CD4-positive, alpha-beta memory T cell (primary cell): ENCODE data around the gene CORO2B. TPM values are rescaled to one million over a fixed set of nuclear protein-coding genes. Genes with fewer than 3 reads are reported as not detected.

Source experiments
- CTCF ChIA-PET: fragments of 350-600 bp; sonication (Branson Sonifier 250); formaldehyde crosslinking; loops from one replicate; lab custom pipeline; 2021; ENCODE audit warnings: inconsistent platforms; ENCODE audit not compliant: partially characterized antibody; lab: Charles Lee
- POLR2A ChIA-PET: fragments of 350-600 bp; sonication (Branson Sonifier 250); formaldehyde crosslinking; loops from one replicate; lab custom pipeline; 2021; ENCODE audit not compliant: partially characterized antibody; lab: Charles Lee
- DNase-seq, 5 donors: peaks; one replicate each; pipeline versions ENCODE4 v3.0.0 to v3.0.0-alpha.2; 2020 to 2022; ENCODE audit warnings: mixed read lengths in 1 of 5
- H3K27ac ChIP-seq: one replicate; pipeline ENCODE4 v1.7.0; 2013; ENCODE audit warnings: low read depth, low read length
- H3K27me3 ChIP-seq: 2 replicates; pipeline ENCODE4 v1.7.0; 2013; ENCODE audit warnings: mild to moderate bottlenecking, low read length, moderate library complexity; ENCODE audit not compliant: insufficient read depth
- H3K36me3 ChIP-seq: 2 replicates; pipeline ENCODE4 v1.7.0; 2013; ENCODE audit warnings: mild to moderate bottlenecking, low read length, moderate library complexity; ENCODE audit not compliant: insufficient read depth
- H3K4me1 ChIP-seq: 2 replicates; pipeline ENCODE4 v1.7.0; 2013; ENCODE audit warnings: mild to moderate bottlenecking, low read length, moderate library complexity; ENCODE audit not compliant: insufficient read depth
- H3K4me3 ChIP-seq, 2 donors: one replicate each; pipeline ENCODE4 v1.7.0; 2013; ENCODE audit warnings: low read length in 2 of 2, mild to moderate bottlenecking in 1 of 2
- H3K9me3 ChIP-seq, 2 donors: one replicate each; pipeline ENCODE4 v1.7.0; 2013; ENCODE audit warnings: low read length in 2 of 2, control low read depth in 1 of 2; ENCODE audit not compliant: control insufficient read depth in 1 of 2
- H3K27ac Mint-ChIP-seq, 7 donors: one replicate each; pipeline ENCODE4 v1.8.0; 2020 to 2021; ENCODE audit warnings: mixed read lengths in 7 of 7, mild to moderate bottlenecking in 6 of 7, inconsistent platforms in 3 of 7, moderate library complexity in 3 of 7
- H3K27me3 Mint-ChIP-seq, 2 donors: one replicate each; pipeline ENCODE4 v1.8.0; 2020 to 2021; ENCODE audit warnings: mixed read lengths in 2 of 2
- H3K36me3 Mint-ChIP-seq, 2 donors: one replicate each; pipeline ENCODE4 v1.8.0; 2020 to 2021; ENCODE audit warnings: mixed read lengths in 2 of 2, inconsistent platforms in 1 of 2, mild to moderate bottlenecking in 1 of 2
- H3K4me1 Mint-ChIP-seq, 4 donors: one replicate each; pipeline ENCODE4 v1.8.0; 2020 to 2021; ENCODE audit warnings: mixed read lengths in 4 of 4, mild to moderate bottlenecking in 1 of 4
- H3K4me3 Mint-ChIP-seq, 8 donors: one replicate each; pipeline ENCODE4 v1.8.0; 2020 to 2021; ENCODE audit warnings: mixed read lengths in 8 of 8, mild to moderate bottlenecking in 7 of 8, moderate library complexity in 6 of 8, inconsistent platforms in 3 of 8
- H3K9me3 Mint-ChIP-seq, 8 donors: one replicate each; pipeline ENCODE4 v1.8.0; 2020 to 2021; ENCODE audit warnings: mixed read lengths in 8 of 8, mild to moderate bottlenecking in 5 of 8, inconsistent platforms in 3 of 8, moderate library complexity in 1 of 8
- intact Hi-C: fragments of 100-400 bp; cut with micrococcal nuclease; formaldehyde crosslinking; loops from one replicate; pipeline ENCODE4 v1.15.1; 2023
- polyA plus RNA-seq, 2 donors: library from polyadenylated mRNA; unstranded; fragments of 300-500 nt; fragmentation: Illumina TruSeq; gene quantifications; one replicate each; pipeline ENCODE4 v1.2.3, GENCODE V29; 2021
- total RNA-seq, 2 experiments: library from RNA; stranded (reverse); gene quantifications; one replicate each; pipeline ENCODE4 v1.2.3, GENCODE V29; 2021

CORO2B gene
- total RNA-seq: not detected
- polyA plus RNA-seq: not detected

- intact Hi-C loops: no loop called here
- CTCF ChIA-PET: no interaction called here
- H3K27me3 Mint-ChIP-seq: peaks cover 29 to 39% of the 10 kb centered on the region in 2 donors
Measured at GRCh38 chr15:68578980-68579935, at the start of gene CORO2B. CORO2B (plus strand) TSS chr15:68578993; CDS start chr15:68579263, 270 bp downstream.

GRCh38 chr15:68531387-68532179 lies 47.2 kb upstream of the CORO2B start:
- intact Hi-C loops: no loop called here
- POLR2A ChIA-PET: interaction anchor here (0.6 kb wide), 1 partner anchor 15 kb away, joined by 4 read pairs; no protein-coding TSS in a partner anchor
- H3K4me3 Mint-ChIP-seq: no peak overlapping the region
- peaks cover 18 to 24% of the 10 kb centered on the region in 2 donors for H3K27me3 Mint-ChIP-seq
- H3K4me1 Mint-ChIP-seq: peaks cover 5 to 16% (median 10%) of the 10 kb centered on the region in 4 donors
- no peaks in the 10 kb centered on the region for H3K36me3 ChIP-seq
- DNase-seq: no peak
- peaks cover 10% of the 10 kb centered on the region for H3K4me1 ChIP-seq
- H3K9me3 ChIP-seq: peaks cover 0 to 5% of the 10 kb centered on the region in 2 donors
- H3K27ac ChIP-seq: no peak overlapping the region
- no peak overlapping the region for H3K4me3 ChIP-seq
- H3K27ac Mint-ChIP-seq: no peak overlapping the region
- CTCF ChIA-PET: no interaction called here
- H3K36me3 Mint-ChIP-seq: peaks cover 0 to 6% of the 10 kb centered on the region in 2 donors
- H3K9me3 Mint-ChIP-seq: peaks cover 4 to 41% (median 32%) of the 10 kb centered on the region in 8 donors
- no peaks in the 10 kb centered on the region for H3K27me3 ChIP-seq

More at GRCh38 chr15:68578980-68579935, at the start of gene CORO2B:
- Mint-ChIP-seq H3K27ac (peak within 1 kb of the TSS in 1 of 7 donors; percentile 2), H3K9me3 (no peaks in the 10 kb centered on the region), H3K4me3 (peak within 1 kb of the TSS; percentile 74 to 89 (median 82)), H3K36me3 (peaks cover 0 to 5% of the 10 kb centered on the region in 2 donors), H3K4me1 (peaks cover 6 to 18% (median 13%) of the 10 kb centered on the region in 4 donors)
- DNase-seq: no peak
- Histone ChIP-seq H3K36me3 (no peaks in the 10 kb centered on the region), H3K4me1 (peaks cover 11% of the 10 kb centered on the region), H3K27me3 (peaks cover 23% of the 10 kb centered on the region), H3K4me3 (peak within 1 kb of the TSS in 1 of 2 donors; percentile 48), H3K27ac (no peak within 1 kb of the TSS), H3K9me3 (no peaks in the 10 kb centered on the region)
- POLR2A ChIA-PET: no interaction called here

- ChIA-PET POLR2A (no interaction called here), CTCF (interaction anchor here (5.8 kb wide), 1 partner anchor 13 kb away, joined by 46 read pairs; no protein-coding TSS in a partner anchor)
- intact Hi-C loops: no loop called here
- Histone ChIP-seq H3K36me3 (no peaks in the 10 kb centered on the region), H3K27ac (no peak overlapping the region), H3K27me3 (no peaks in the 10 kb centered on the region), H3K4me3 (no peak overlapping the region), H3K9me3 (peaks cover 0 to 5% of the 10 kb centered on the region in 2 donors), H3K4me1 (no peaks in the 10 kb centered on the region)
- Mint-ChIP-seq H3K27ac (no peak overlapping the region), H3K4me1 (no peaks in the 10 kb centered on the region), H3K36me3 (peaks cover 0 to 6% of the 10 kb centered on the region in 2 donors), H3K9me3 (peaks cover 4 to 37% (median 27%) of the 10 kb centered on the region in 8 donors), H3K27me3 (peaks cover 21 to 23% of the 10 kb centered on the region in 2 donors), H3K4me3 (no peak overlapping the region)
- DNase-seq: no peak
Measured at GRCh38 chr15:68536331-68537095, 42.3 kb upstream of the CORO2B start.

DNA sequence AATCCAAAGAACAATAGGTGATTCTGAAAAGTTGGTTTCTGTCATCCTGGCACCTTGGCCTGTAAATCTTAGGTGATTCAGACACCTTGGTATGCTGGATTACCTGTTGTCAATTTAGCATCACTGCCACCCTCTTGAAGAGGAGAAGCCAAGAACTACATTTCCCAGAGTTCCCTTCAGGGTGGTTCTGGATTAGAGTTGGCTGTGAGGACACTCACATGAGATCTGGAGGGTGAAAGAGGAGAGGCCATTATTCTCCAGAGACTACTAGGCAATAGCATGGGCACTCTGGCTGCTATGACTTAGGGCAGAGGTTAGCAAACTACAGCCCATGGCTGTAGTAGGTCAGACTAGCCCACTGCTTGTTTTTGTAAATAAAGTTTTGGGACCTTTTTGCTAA lies 41.7 kb upstream of the CORO2B start:
- no peak overlapping the region for H3K27ac Mint-ChIP-seq
- intact Hi-C loops: no loop called here
- peaks cover 4 to 32% (median 24%) of the 10 kb centered on the region in 8 donors for H3K9me3 Mint-ChIP-seq
- no peaks in the 10 kb centered on the region for H3K36me3 ChIP-seq
- ChIA-PET POLR2A (no interaction called here), CTCF (interaction anchor here (5.8 kb wide), 1 partner anchor 13 kb away, joined by 46 read pairs; no protein-coding TSS in a partner anchor)
- H3K4me3 ChIP-seq: no peak overlapping the region
- H3K4me1 Mint-ChIP-seq: no peaks in the 10 kb centered on the region
- H3K9me3 ChIP-seq: peaks cover 0 to 5% of the 10 kb centered on the region in 2 donors
- DNase-seq: no peak
- H3K4me3 Mint-ChIP-seq: no peak overlapping the region
- no peaks in the 10 kb centered on the region for H3K4me1 ChIP-seq
- no peak overlapping the region for H3K27ac ChIP-seq
- H3K27me3 Mint-ChIP-seq: peaks cover 25 to 27% of the 10 kb centered on the region in 2 donors
- no peaks in the 10 kb centered on the region for H3K27me3 ChIP-seq
- H3K36me3 Mint-ChIP-seq: peaks cover 0 to 6% of the 10 kb centered on the region in 2 donors

DNA sequence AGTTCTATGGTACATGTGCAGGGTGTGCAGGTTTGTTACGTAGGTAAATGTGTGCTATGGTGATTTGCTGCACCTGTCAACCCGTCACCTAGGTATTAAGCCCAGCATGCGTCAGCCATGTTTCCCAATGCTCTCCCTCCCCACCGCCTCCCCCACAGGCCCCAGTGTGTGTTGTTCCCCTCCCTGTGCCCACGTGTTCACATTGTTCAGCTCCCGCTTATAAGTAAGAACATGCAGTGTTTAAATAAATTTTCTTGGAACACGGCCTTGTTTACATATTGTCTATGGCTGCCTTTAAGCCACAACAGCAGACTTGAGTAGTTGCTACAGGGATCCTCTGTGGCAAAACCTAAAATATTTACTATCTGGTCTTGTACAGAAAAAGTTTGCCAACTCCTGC lies 41.3 kb upstream of the CORO2B start:
- Mint-ChIP-seq H3K36me3 (peaks cover 0 to 6% of the 10 kb centered on the region in 2 donors), H3K9me3 (peaks cover 4 to 28% (median 19%) of the 10 kb centered on the region in 8 donors), H3K27ac (no peak overlapping the region), H3K4me3 (no peak overlapping the region), H3K4me1 (no peaks in the 10 kb centered on the region), H3K27me3 (peaks cover 25 to 27% of the 10 kb centered on the region in 2 donors)
- Histone ChIP-seq H3K27ac (no peak overlapping the region), H3K4me1 (no peaks in the 10 kb centered on the region), H3K36me3 (no peaks in the 10 kb centered on the region), H3K27me3 (no peaks in the 10 kb centered on the region), H3K4me3 (no peak overlapping the region), H3K9me3 (peaks cover 0 to 2% of the 10 kb centered on the region in 2 donors)
- DNase-seq: no peak
- ChIA-PET CTCF (interaction anchor here (5.8 kb wide), 1 partner anchor 12 kb away, joined by 46 read pairs; no protein-coding TSS in a partner anchor), POLR2A (no interaction called here)
- intact Hi-C loops: no loop called here

GRCh38 chr15:68538311-68538710 lies 40.5 kb upstream of the CORO2B start:
- H3K4me1 Mint-ChIP-seq: no peaks in the 10 kb centered on the region
- intact Hi-C loops: no loop called here
- ChIA-PET POLR2A (no interaction called here), CTCF (interaction anchor here (0.9 to 5.8 kb wide), 2 partner anchors 12 to 21 kb away, joined by 3 to 46 read pairs; no protein-coding TSS in a partner anchor)
- H3K27me3 ChIP-seq: no peaks in the 10 kb centered on the region
- no peak for DNase-seq
- H3K27ac Mint-ChIP-seq: no peak overlapping the region
- no peaks in the 10 kb centered on the region for H3K9me3 ChIP-seq
- peaks cover 4 to 21% (median 12%) of the 10 kb centered on the region in 8 donors for H3K9me3 Mint-ChIP-seq
- H3K4me1 ChIP-seq: no peaks in the 10 kb centered on the region
- peak overlapping the region in 1 of 8 donors; percentile 52 for H3K4me3 Mint-ChIP-seq
- no peak overlapping the region for H3K4me3 ChIP-seq
- peaks cover 25 to 30% of the 10 kb centered on the region in 2 donors for H3K27me3 Mint-ChIP-seq
- no peaks in the 10 kb centered on the region for H3K36me3 ChIP-seq
- H3K36me3 Mint-ChIP-seq: no peaks in the 10 kb centered on the region
- H3K27ac ChIP-seq: no peak overlapping the region
